ENCODE data around the gene ADAMTS16.

The ADAMTS16 gene

GRCh38 chr5:5351288-5351979 lies 211.3 kb downstream of the ADAMTS16 start:
- DNase-seq = no peak

- DNase-seq = no peak
Observed at GRCh38 chr5:5352675-5353074, 212.5 kb downstream of the ADAMTS16 start.

- DNase-seq = no peak
Observed at GRCh38 chr5:5353681-5354080, 213.6 kb downstream of the ADAMTS16 start.

GRCh38 chr5:5356765-5357164 lies 216.6 kb downstream of the ADAMTS16 start:
- DNase-seq = no peak

- no peak for DNase-seq
Observed at GRCh38 chr5:5359618-5360017, 219.5 kb downstream of the ADAMTS16 start.

GRCh38 chr5:5360363-5360940 lies 220.3 kb downstream of the ADAMTS16 start:
- no peak for DNase-seq

- DNase-seq = no peak
Observed at GRCh38 chr5:5360941-5361520, 220.9 kb downstream of the ADAMTS16 start.

- DNase-seq = no peak
Observed at GRCh38 chr5:5363045-5363444, 222.9 kb downstream of the ADAMTS16 start.

GRCh38 chr5:5364932-5365331 lies 224.8 kb downstream of the ADAMTS16 start:
- no peak for DNase-seq

GRCh38 chr5:5367739-5368138 lies 227.6 kb downstream of the ADAMTS16 start:
- no peak for DNase-seq

GRCh38 chr5:5369051-5369605 lies 229.0 kb downstream of the ADAMTS16 start:
- DNase-seq = no peak
